Kidney epithelial cell (primary cell): ENCODE data around the gene NECAB2. TPM values are rescaled to one million over a fixed set of nuclear protein-coding genes. Genes with fewer than 3 reads are reported as not detected.

Experiments used
- DNase-seq: peaks from one replicate; pipeline ENCODE4 v3.0.0-alpha.2; 2010; ENCODE audit warnings: low read depth
- H3K27me3 ChIP-seq: 2 replicates; pipeline ENCODE4 v1.6.0; 2011; ENCODE audit warnings: low read length; ENCODE audit not compliant: control insufficient read depth, insufficient read depth
- H3K36me3 ChIP-seq: 2 replicates; pipeline ENCODE4 v1.5.1; 2011; ENCODE audit warnings: low read length; ENCODE audit not compliant: control insufficient read depth, insufficient read depth
- H3K4me3 ChIP-seq: 2 replicates; pipeline ENCODE4 v1.5.1; 2011; ENCODE audit warnings: low read depth, mild to moderate bottlenecking, control low read depth, low read length
- total RNA-seq: library from RNA; depleted of rRNA; stranded (reverse); fragments of >200 nt; gene quantifications from 2 replicates; pipeline ENCODE4 v1.2.3, GENCODE V29; 2015
- TF ChIP-seq, protein P1 (sequence below): IDR thresholded peaks from 2 replicates; pipeline ENCODE4 v1.5.1; 2011; ENCODE audit warnings: mild to moderate bottlenecking, moderate library complexity, low read length, control low read depth, inconsistent platforms; ENCODE audit not compliant: insufficient read depth, poor library complexity, severe bottlenecking

Gene NECAB2
- total RNA-seq, 1 donor from 2014 or later: not detected

GRCh38 chr16:83968306-83968851 lies 335 bp downstream of the NECAB2 start:
- Histone ChIP-seq H3K27me3 (peaks cover 31% of the 10 kb centered on the region), H3K36me3 (no peaks in the 10 kb centered on the region), H3K4me3 (peak overlapping the region; percentile 15)
- TF ChIP-seq, protein P1, sequence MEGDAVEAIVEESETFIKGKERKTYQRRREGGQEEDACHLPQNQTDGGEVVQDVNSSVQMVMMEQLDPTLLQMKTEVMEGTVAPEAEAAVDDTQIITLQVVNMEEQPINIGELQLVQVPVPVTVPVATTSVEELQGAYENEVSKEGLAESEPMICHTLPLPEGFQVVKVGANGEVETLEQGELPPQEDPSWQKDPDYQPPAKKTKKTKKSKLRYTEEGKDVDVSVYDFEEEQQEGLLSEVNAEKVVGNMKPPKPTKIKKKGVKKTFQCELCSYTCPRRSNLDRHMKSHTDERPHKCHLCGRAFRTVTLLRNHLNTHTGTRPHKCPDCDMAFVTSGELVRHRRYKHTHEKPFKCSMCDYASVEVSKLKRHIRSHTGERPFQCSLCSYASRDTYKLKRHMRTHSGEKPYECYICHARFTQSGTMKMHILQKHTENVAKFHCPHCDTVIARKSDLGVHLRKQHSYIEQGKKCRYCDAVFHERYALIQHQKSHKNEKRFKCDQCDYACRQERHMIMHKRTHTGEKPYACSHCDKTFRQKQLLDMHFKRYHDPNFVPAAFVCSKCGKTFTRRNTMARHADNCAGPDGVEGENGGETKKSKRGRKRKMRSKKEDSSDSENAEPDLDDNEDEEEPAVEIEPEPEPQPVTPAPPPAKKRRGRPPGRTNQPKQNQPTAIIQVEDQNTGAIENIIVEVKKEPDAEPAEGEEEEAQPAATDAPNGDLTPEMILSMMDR: no peak
- no peak for DNase-seq

DNA sequence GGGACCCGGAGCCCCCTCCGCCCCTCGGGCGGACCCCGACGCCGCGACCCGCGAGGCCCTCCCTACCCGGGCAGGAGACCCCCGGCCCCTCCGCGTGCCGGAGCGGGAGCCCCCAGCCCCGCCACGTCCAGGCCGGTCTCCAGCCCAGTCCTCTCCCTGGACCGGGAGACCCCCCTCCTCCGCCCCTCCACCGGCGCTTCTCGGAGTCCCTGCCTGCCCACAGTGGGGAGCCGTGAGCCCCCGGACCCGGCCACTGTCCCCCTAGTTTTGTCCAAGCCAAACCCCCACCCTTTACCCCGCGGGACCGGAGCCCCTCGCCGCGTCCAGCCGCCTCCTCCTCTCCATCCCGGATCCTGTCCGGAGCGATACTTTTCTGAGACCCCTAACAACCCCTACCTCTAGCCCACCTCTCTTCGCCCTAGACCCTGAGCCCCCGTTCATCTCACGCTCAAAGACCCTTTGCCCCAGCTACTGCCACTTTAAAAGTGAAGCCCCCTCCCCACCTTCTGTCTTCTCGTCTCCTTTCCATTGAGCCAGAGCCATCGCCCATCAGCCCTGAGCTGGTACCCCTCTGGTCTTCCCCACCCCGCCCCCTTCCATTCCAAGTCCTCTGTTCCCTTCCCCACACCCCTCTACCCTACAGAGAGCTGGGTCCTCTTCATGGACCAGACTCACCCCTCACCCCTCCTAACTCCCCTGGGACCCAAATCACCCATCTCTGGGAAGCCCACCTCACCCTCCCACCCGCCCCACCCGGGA lies 1.0 kb downstream of the NECAB2 start:
- no peak for DNase-seq
- no peak overlapping the region for H3K4me3 ChIP-seq
- no peaks in the 10 kb centered on the region for H3K36me3 ChIP-seq
- H3K27me3 ChIP-seq: peaks cover 36% of the 10 kb centered on the region
- TF ChIP-seq, protein P1: no peak

DNA sequence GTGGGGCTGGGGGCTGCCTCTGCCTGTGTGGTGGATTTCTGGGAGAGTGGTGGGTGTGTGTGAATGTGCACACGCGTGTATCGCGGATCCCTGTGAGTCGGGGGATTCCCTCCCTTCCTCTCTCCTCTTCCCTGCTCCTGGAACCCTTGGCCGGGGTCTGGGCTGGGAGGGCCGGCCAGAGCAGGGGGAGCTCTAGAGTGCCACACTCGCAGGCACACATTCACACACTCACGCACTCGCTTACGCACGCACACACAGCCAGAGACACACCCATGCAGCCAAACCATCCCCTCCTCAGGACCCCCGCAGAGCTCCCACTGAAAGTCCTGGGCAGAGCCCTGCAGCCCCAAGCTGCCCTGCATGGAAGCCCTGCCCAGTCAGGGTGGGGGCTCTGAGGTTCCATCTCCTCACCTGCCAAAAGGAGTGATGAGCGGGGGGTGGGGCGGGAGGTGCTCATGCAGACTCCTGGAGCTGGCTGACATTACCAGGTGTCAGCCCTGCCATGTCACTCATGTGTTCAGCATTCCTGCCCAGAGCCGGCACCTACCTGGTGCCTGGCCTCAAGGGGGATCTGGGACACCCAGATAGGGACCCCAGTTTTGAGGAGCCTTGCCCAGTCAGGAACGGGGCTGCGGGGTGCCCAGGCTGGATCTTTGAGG lies 1.9 kb downstream of the NECAB2 start:
- TF ChIP-seq, protein P1: no peak
- DNase-seq: no peak
- peaks cover 40% of the 10 kb centered on the region for H3K27me3 ChIP-seq
- H3K36me3 ChIP-seq: no peaks in the 10 kb centered on the region
- no peak overlapping the region for H3K4me3 ChIP-seq

- TF ChIP-seq, protein P1: no peak
- Histone ChIP-seq H3K4me3 (no peak overlapping the region), H3K36me3 (no peaks in the 10 kb centered on the region), H3K27me3 (peaks cover 40% of the 10 kb centered on the region)
- no peak for DNase-seq
These were observed 2.4 kb downstream of the NECAB2 start for GRCh38 chr16:83970430-83970815.

DNA sequence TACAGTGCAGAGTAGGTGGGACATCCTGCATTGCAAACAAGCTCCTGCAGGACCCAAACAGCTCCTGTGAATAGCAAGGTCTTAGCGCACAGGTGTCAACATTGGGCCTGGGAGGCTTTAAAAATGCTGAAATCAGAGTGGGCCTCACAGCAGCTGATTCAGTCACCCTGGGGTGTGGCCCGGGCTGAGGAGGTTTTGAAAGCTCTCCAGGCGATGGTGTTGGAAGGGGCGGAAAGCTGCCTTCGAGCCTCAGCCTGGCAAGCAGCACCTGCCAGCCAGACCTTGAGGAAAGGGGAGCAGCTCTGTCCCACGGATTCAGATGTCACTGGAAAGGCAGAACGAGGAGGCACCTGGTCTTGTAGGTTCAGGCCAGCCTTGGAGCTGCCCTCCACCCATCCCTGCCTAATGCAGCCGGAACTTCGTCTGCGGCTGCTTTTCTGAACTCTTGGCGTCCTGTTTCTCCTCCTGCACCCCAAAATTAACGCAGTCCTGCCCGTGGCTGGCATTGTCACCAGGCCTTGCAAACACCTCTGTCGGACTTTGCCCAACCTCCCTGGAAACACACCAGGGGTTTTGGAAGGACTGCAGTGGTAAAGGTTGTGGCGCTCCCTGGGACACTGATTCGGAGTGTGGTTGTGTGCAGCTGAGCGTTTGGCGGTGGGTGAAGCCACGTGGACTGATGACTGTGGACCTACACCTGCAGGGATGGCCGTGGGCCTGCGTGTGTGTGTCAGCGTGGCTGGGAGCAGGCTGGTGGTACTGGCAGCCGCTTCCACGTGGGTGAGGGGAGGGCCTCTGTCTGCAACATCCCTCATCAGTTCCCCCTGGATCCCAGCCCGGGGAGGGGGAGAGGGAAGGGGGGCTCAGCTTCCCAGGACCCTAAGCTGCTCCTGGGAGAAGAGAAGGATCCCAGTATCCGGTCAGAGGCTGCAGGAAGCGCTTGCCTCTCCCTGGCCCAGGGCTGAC lies 3.4 kb downstream of the NECAB2 start:
- H3K27me3 ChIP-seq: peaks cover 40% of the 10 kb centered on the region
- DNase-seq: no peak
- no peak overlapping the region for H3K4me3 ChIP-seq
- H3K36me3 ChIP-seq: no peaks in the 10 kb centered on the region
- TF ChIP-seq, protein P1: no peak
